Progenitor cell of endocrine pancreas (in vitro differentiated cells): ENCODE measurements around the gene CDC42EP4. TPM values are rescaled to one million over a fixed set of nuclear protein-coding genes. Genes with fewer than 3 reads are reported as not detected.

Experiments used
- DNase-seq: peaks from one replicate; pipeline ENCODE4 v3.0.0; 2021; ENCODE audit warnings: low spot score; ENCODE audit not compliant: unreplicated experiment
- H3K27ac Mint-ChIP-seq: 2 replicates; pipeline ENCODE4 v1.8.0; 2021; ENCODE audit warnings: mild to moderate bottlenecking, moderate library complexity, mixed read lengths
- H3K27me3 Mint-ChIP-seq: 2 replicates; pipeline ENCODE4 v1.8.0; 2021; ENCODE audit warnings: mixed read lengths
- H3K36me3 Mint-ChIP-seq: 2 replicates; pipeline ENCODE4 v1.8.0; 2022; ENCODE audit warnings: mixed read lengths; ENCODE audit not compliant: insufficient read depth
- H3K4me1 Mint-ChIP-seq: 2 replicates; pipeline ENCODE4 v1.8.0; 2021; ENCODE audit warnings: low read depth, mixed read lengths
- H3K4me3 Mint-ChIP-seq: 2 replicates; pipeline ENCODE4 v1.8.0; 2021; ENCODE audit warnings: low read depth, mild to moderate bottlenecking, moderate library complexity, mixed read lengths
- H3K9me3 Mint-ChIP-seq: 2 replicates; pipeline ENCODE4 v1.8.0; 2021; ENCODE audit warnings: low read depth, mixed read lengths
- total RNA-seq: library from RNA; stranded (reverse); gene quantifications from 2 replicates; pipeline ENCODE4 v1.2.1, GENCODE V29; 2021
- TF ChIP-seq, protein P1 (sequence below): fragments of 200-600 bp; sonication (generic); IDR thresholded peaks from one replicate; pipeline ENCODE4 v1.5.0; 2021; ENCODE audit warnings: antibody characterized with exemption, mild to moderate bottlenecking; ENCODE audit not compliant: unreplicated experiment

CDC42EP4 gene
- total RNA-seq, 1 donor from 2014 or later, result 77.9 TPM

DNA sequence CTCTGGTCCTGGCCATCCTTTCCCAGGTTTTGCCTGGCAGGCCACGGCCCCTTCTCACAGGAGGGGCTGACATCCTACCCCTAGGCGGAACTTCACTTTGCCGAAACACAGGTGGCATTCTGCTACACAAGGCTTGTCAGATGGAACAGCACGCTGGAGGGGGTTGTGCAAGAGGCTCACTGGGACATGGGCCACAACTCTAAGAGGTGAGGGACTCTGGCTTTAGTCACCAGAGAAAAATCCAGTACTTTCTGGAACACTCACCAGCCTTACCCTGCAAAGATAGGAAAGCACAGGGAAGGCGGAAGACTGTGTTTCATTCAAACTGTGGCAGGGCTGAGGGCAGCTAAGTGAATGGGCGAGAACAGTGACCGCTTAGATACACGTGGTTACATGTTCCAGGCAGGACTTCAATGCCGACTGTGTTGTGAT lies 18.3 kb downstream of the CDC42EP4 start:
- Mint-ChIP-seq H3K27ac (peak overlapping the region; percentile 87), H3K36me3 (peaks cover 9% of the 10 kb centered on the region), H3K4me3 (no peak overlapping the region), H3K9me3 (no peaks in the 10 kb centered on the region), H3K4me1 (peaks cover 45% of the 10 kb centered on the region), H3K27me3 (no peaks in the 10 kb centered on the region)
- TF ChIP-seq, protein P1, sequence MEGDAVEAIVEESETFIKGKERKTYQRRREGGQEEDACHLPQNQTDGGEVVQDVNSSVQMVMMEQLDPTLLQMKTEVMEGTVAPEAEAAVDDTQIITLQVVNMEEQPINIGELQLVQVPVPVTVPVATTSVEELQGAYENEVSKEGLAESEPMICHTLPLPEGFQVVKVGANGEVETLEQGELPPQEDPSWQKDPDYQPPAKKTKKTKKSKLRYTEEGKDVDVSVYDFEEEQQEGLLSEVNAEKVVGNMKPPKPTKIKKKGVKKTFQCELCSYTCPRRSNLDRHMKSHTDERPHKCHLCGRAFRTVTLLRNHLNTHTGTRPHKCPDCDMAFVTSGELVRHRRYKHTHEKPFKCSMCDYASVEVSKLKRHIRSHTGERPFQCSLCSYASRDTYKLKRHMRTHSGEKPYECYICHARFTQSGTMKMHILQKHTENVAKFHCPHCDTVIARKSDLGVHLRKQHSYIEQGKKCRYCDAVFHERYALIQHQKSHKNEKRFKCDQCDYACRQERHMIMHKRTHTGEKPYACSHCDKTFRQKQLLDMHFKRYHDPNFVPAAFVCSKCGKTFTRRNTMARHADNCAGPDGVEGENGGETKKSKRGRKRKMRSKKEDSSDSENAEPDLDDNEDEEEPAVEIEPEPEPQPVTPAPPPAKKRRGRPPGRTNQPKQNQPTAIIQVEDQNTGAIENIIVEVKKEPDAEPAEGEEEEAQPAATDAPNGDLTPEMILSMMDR, result no peak
- DNase-seq, result no peak

- H3K4me1 Mint-ChIP-seq, result peaks cover 43% of the 10 kb centered on the region
- H3K4me3 Mint-ChIP-seq, result no peak overlapping the region
- H3K27ac Mint-ChIP-seq, result no peak overlapping the region
- no peaks in the 10 kb centered on the region for H3K27me3 Mint-ChIP-seq
- peaks cover 9% of the 10 kb centered on the region for H3K36me3 Mint-ChIP-seq
- DNase-seq, result no peak
- H3K9me3 Mint-ChIP-seq, result no peaks in the 10 kb centered on the region
- TF ChIP-seq, protein P1, result no peak
These were observed 18.8 kb downstream of the CDC42EP4 start for GRCh38 chr17:73293031-73293430.

DNA sequence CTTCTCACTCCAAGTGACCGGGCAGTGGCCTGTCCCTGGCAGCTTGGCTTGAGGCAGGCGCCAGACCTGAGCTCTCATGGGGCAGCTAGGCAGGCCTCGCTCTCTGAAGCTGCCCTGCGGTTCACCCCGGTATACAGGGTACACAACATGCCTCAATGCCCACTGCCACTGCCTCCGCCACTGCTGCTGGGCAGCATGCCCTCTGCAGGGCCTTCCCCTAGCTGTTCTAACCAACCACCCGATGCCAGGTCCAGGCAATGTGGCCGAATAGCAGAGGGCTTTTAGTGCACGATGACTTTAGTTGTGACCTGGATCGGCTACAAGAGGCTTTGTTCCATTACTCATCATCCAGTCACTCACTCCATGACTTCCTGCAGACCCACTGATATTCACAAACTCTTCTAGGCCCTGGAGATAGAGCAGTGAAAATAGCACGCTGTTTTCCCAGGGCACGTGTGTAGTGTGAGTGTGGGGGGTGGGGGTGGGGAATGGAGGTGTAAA lies 19.7 kb downstream of the CDC42EP4 start:
- TF ChIP-seq, protein P1, result no peak
- no peak overlapping the region for H3K4me3 Mint-ChIP-seq

DNA sequence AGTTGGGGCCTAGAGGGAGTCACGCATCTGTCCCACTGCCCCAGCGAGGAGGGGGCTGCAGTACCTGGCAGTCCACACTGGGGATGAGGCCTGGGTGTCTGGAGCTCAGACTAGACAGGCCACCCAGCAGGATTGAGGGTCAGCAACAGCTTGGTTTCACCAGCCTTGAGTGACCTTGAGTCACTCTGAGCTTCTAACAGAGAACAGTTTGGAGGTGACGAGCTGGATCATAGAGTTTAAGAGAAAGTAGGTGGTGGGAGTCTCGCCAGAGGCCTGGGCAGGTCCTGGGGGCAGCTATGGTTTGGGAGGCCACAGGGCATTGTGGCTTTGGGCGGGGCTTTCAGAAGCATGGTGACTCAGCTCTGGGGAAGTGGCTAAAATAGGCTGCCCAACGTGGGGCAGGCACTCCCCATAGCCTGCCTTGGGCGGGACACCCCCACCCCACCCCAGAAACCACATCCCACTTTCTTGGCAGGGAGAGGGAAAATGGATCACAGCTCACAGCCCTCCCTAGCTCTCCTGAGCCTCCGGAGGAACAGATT lies 20.5 kb downstream of the CDC42EP4 start:
- no peaks in the 10 kb centered on the region for H3K27me3 Mint-ChIP-seq
- no peak for DNase-seq
- peaks cover 52% of the 10 kb centered on the region for H3K4me1 Mint-ChIP-seq
- no peaks in the 10 kb centered on the region for H3K9me3 Mint-ChIP-seq
- TF ChIP-seq, protein P1, result no peak
- H3K36me3 Mint-ChIP-seq, result peaks cover 12% of the 10 kb centered on the region
- H3K27ac Mint-ChIP-seq, result peak overlapping the region; percentile 77
- no peak overlapping the region for H3K4me3 Mint-ChIP-seq

More for the DNA sequence above, 19.7 kb downstream of the CDC42EP4 start:
- no peaks in the 10 kb centered on the region for H3K27me3 Mint-ChIP-seq
- DNase-seq, result no peak
- H3K9me3 Mint-ChIP-seq, result no peaks in the 10 kb centered on the region
- H3K4me1 Mint-ChIP-seq, result peaks cover 48% of the 10 kb centered on the region
- H3K36me3 Mint-ChIP-seq, result peaks cover 11% of the 10 kb centered on the region
- no peak overlapping the region for H3K27ac Mint-ChIP-seq

- H3K27ac Mint-ChIP-seq, result peak overlapping the region; percentile 10
- peaks cover 53% of the 10 kb centered on the region for H3K4me1 Mint-ChIP-seq
- peaks cover 13% of the 10 kb centered on the region for H3K36me3 Mint-ChIP-seq
- no peaks in the 10 kb centered on the region for H3K27me3 Mint-ChIP-seq
- H3K4me3 Mint-ChIP-seq, result no peak overlapping the region
- DNase-seq, result no peak
- TF ChIP-seq, protein P1, result no peak
- H3K9me3 Mint-ChIP-seq, result no peaks in the 10 kb centered on the region
These were observed 21.2 kb downstream of the CDC42EP4 start for GRCh38 chr17:73290399-73291259.
